ENCODE measurements around the gene OR6P1.

OR6P1 gene

GRCh38 chr1:158570480-158570879 is at the start of gene OR6P1:
Gene OR6P1 (minus strand): TSS chr1:158570580. CDS start chr1:158563604, 6,976 bp downstream.
- DNase-seq = no peak

GRCh38 chr1:158613764-158614163 is 43.4 kb upstream of the OR6P1 start:
- DNase-seq = no peak

GRCh38 chr1:158611916-158612315 is 41.5 kb upstream of the OR6P1 start:
- no peak for DNase-seq

- no peak for DNase-seq
These were observed 36.9 kb upstream of the OR6P1 start for GRCh38 chr1:158607296-158607695.

- DNase-seq = no peak
These were observed 34.6 kb upstream of the OR6P1 start, which contains the start of gene OR10Z1 for GRCh38 chr1:158604968-158605367. Gene OR10Z1 (plus strand): TSS chr1:158605268. CDS start chr1:158606439, 1,171 bp downstream.

- DNase-seq = no peak
These were observed 30.4 kb upstream of the OR6P1 start for GRCh38 chr1:158600735-158601134.

GRCh38 chr1:158586942-158587341 is 16.6 kb upstream of the OR6P1 start:
- no peak for DNase-seq

- no peak for DNase-seq
These were observed 13.6 kb upstream of the OR6P1 start for GRCh38 chr1:158583962-158584361.

GRCh38 chr1:158579733-158580132 is 9.4 kb upstream of the OR6P1 start, which contains the start of gene OR10X1:
Gene OR10X1 (minus strand): TSS chr1:158579899. CDS start chr1:158579899, 0 bp downstream.
- DNase-seq = no peak

GRCh38 chr1:158577561-158577960 is 7.2 kb upstream of the OR6P1 start:
- DNase-seq = no peak

- DNase-seq = no peak
These were observed 1.8 kb upstream of the OR6P1 start for GRCh38 chr1:158572226-158572625.

- DNase-seq = no peak
These were observed 5.8 kb downstream of the OR6P1 start for GRCh38 chr1:158564608-158565007.

GRCh38 chr1:158563853-158564252 is 6.5 kb downstream of the OR6P1 start:
- no peak for DNase-seq

- no peak for DNase-seq
These were observed 10.7 kb downstream of the OR6P1 start for GRCh38 chr1:158559696-158560095.

GRCh38 chr1:158554352-158554751 is 16.0 kb downstream of the OR6P1 start, which contains the start of gene OR6Y1:
Gene OR6Y1 (minus strand): TSS chr1:158554405. CDS start chr1:158548105, 6,300 bp downstream.
- DNase-seq = no peak

GRCh38 chr1:158552296-158552695 is 18.1 kb downstream of the OR6P1 start:
- DNase-seq = no peak

GRCh38 chr1:158547533-158547932 is 22.8 kb downstream of the OR6P1 start:
- no peak for DNase-seq

GRCh38 chr1:158537609-158538008 is 32.8 kb downstream of the OR6P1 start:
- DNase-seq = no peak

GRCh38 chr1:158534496-158534895 is 35.9 kb downstream of the OR6P1 start:
- DNase-seq = no peak

- DNase-seq = no peak
These were observed 43.1 kb downstream of the OR6P1 start for GRCh38 chr1:158527190-158527815.

GRCh38 chr1:158521666-158522058 is 48.7 kb downstream of the OR6P1 start:
- DNase-seq = no peak

- DNase-seq = no peak
These were observed 49.3 kb downstream of the OR6P1 start for GRCh38 chr1:158520955-158521665.

GRCh38 chr1:158520021-158520420 is 50.4 kb downstream of the OR6P1 start:
- DNase-seq = no peak

- DNase-seq = no peak
These were observed 53.4 kb downstream of the OR6P1 start for GRCh38 chr1:158516966-158517365.

Measured in stimulated activated CD4-positive, alpha-beta T cell treated with anti-CD3 and anti-CD28 coated beads, Interleukin-15, amount 100 ng/mL, for 24 hours (primary cell).